Measurements from ENCODE around the gene USH2A.
"Not testable (repeated sequence)": the region's sequence is repeated elsewhere in the genome, so short reads cannot be mapped to it uniquely, and the experiment has no call there.

The USH2A gene

DNA sequence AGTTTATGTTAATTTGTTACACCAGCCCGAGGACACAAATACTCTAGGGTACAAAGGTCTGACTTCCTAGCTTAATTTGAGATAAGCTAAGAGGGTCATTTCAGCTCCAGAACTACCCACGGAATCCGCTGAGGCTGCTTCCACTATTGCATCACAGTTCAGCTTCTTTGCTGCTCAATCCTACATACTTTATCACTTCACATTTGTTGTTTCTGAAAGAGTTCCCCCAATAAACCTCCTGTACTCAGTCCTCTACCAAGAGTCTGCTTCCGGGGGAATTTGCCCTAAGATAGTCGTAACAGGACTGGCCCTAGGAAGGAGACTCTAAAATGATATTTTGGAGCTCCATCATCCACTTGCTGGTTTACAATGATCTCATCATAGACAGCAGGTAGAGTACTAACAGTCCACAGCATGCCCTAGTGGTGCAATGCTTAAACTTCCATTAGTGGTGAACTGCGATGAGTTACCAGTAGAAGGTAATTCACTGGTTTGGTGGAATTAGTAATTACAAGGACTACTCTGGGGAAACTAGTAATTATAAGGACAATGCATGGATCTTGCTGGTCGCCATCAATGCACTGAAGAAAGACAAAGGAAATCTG, 229.3 kb downstream of the USH2A start:
- DNase-seq: no peak

GRCh38 chr1:216190438-216190837, 232.8 kb downstream of the USH2A start:
- no peak for DNase-seq

DNA sequence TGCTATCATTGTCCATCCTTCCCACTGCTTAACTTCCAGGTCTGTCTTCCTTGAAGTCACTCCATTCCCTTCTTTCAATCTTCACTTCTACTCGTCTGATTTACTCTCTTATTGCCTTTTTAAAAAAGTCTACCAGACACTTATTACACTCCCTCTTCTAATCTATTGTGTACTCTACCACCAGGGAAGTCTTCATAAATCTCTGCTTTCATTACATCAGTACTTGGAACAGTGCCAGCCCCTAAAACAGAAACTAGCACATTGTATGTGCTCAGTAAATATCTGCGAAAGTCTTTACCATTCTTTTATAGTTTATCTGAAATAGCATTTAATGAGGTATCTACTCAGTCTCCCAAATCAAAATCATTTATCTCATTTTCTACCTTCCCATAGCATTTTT, 236.4 kb downstream of the USH2A start:
- DNase-seq: no peak

DNA sequence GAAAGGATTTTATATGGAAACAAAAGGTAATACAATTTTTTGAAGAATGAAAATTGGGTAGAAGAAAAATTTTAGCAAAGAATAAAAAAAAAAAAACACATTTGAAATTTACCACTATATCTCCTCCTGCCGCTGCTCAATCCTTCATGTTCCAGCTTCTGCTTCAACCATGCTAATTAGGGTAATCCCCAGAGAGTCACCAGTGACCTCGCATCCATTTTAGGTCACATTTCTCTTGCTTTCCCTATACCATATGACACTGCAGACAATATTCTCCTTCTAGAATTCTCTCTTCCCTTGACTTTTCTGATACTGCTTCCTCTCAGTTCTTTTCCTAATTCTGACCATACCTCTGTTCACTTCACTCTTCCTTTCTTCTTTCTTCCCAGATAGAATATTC, 237.1 kb downstream of the USH2A start:
- no peak for DNase-seq

- no peak for DNase-seq
Observed at GRCh38 chr1:216184126-216184680, 239.0 kb downstream of the USH2A start.

DNA sequence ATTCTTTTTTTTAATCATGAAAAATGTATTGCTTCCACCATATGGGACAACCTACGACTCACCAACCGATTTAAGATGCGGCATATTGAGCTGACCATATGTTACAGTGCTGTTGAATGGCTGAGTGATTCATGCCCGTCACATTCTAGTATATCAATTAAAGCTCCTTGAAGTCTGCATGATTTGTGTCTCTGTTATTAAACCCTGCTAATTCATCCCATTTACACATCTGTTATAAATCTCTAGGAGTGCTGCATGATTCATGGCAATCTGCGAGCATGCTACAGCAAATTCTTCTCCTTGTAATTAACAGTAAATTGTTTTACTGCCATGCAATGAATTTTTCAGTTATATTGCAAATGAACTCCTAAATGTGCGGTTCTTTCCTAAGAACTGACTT, 239.8 kb downstream of the USH2A start:
- DNase-seq: no peak

- no peak for DNase-seq
Observed at GRCh38 chr1:216183007-216183406, 240.2 kb downstream of the USH2A start.

DNA sequence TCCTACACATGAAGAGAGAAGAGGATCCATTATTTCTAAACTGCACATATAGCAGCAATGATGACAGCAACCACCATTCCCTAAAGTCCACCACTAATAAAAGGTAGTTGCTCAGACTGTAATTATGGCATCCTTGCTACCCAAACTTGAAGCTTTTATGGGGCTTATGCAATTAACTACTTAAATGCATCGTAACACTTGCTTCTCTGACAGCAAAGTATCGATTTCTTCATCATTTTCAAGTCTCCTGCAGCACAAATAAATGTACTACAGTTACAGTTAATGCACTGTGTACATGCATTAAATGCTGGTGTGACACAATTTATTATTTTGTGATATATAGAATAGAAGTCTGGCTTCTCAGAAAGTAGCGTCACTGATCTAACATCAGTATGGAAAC, 241.7 kb downstream of the USH2A start:
- DNase-seq: no peak

DNA sequence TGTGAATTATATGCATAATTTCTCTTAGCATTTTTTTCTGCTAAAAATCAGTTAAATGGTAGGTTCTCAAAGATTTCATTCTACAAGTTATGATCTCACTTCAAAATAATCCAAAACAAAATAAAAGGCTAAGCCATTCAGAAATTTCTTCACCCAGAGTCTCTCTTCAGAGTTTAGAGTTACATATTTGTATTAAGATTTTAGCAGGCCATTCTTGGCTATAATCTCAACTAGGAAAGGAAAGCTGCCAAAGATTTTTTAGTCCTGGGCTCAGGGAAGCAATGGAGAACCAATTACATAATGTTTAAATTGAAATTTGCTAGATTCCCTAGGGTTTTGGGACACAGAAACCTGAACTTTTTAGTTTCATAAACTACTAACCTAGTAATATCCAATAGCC, 245.0 kb downstream of the USH2A start:
- no peak for DNase-seq

- no peak for DNase-seq
Observed at GRCh38 chr1:216176970-216177369, 246.3 kb downstream of the USH2A start.

DNA sequence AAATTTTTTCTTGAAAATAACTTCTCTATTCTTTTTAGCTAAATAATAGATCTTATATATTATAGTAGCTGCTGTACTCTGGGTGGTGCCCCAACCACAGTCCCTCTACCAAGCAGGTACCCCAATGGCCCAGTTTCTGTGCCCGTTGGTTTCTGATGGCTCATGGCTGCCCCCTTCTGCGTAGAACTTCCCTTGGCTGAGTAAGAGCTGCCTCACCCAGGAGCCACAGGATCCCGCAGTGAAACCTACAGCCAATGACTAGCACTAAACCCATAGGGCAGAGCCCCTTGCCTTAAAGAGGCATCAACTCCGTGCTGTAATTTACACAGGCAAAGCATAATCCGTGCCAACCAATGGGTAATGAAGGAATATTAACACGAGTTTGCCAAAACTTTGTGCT, 247.5 kb downstream of the USH2A start:
- DNase-seq: no peak

GRCh38 chr1:216173376-216173995, 249.8 kb downstream of the USH2A start:
- DNase-seq: no peak

DNA sequence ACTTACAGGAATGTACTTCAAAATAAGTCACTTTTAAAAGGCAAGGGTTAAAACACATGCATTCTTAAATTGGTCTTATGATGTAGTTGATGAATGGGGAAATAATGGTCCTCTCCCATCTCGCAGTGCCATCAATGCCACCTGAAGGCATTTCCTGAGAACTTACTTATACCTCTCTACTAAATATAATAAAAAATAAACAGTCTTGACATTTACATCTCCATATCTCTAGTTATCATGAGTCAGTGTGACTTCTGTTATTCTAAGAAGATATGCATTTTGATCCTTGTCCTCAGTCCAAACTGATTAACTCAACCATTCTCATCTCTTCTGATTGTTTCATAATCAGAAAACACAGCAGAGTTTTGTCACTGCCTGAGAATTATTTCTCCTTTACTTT, 253.9 kb downstream of the USH2A start:
- no peak for DNase-seq

DNA sequence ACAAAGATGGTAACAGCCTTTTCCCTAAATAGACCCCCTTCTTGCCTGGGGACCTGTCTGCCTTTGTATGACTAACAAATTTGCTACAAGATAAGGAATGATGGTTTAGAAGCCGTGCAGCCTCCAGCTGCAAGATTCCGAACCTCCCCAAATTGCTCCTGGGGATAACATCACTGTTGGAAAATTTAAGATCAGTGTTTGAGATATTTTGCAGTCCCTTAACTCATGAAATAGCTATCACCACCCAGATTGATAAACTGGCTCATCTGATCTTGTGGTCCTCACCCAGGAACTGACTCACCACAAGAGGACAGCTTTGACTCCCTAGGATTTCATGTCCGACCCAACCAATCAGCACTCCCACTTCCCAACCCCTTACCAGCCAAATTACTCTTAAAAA, 254.7 kb downstream of the USH2A start:
- DNase-seq: no peak

DNA sequence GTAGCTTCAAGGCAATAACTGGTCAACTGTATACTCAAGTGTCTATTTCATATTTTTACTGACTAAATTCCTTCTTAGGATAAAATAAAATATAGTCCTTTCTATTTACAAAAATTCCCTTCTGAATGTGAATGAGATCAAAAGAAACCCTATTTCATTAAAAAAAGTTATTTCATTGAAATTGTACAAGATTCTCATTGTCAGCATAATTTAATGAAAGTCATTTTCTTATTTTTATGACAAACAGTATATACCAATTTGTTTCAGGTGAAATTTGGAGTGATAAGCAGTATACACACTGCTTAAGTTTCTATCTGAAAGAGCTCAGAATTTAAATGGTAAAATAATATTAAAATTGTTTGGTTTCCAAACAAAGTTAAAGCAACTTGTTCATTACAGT, 269.2 kb downstream of the USH2A start:
- no peak for DNase-seq

DNA sequence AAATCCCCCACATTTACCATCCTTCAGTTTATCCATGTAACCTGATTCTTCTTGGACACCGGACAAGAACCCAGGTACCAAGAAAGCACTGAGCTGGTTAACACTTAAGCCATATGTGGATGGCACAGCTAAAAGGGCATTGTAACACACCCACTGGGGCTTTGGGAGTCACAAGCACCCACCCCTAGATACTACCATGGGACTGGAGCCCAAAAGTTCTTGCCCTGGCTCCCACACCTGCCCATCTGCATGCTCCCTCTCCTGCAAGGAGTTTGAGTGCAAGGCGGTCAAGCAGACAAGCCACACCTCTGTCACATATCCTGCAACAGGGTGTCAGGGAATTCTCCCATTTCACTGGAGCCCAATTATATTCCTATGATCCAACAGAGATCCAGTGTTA, 270.1 kb downstream of the USH2A start:
- no peak for DNase-seq

DNA sequence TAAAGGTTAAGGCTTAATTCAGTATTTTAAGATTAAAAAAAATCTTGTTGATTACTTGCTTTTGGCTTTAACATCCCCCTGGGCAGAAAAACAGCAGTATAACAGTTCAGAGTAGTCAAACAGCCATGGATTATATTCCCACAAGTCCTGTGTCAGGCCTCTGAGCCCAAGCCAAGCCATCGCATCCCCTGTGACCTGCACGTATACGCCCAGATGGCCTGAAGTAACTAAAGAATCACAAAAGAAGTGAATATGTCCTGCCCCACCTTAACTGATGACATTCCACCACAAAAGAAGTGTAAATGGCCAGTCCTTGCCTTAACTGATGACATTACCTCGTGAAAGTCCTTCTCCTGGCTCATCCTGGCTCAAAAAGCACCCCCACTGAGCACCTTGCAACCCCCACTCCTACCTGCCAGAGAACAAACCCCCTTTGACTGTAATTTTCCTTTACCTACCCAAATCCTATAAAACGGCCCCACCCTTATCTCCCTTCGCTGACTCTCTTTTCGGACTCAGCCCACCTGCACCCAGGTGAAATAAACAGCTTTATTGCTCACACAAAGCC, 277.7 kb downstream of the USH2A start:
- DNase-seq: not testable (repeated sequence)

DNA sequence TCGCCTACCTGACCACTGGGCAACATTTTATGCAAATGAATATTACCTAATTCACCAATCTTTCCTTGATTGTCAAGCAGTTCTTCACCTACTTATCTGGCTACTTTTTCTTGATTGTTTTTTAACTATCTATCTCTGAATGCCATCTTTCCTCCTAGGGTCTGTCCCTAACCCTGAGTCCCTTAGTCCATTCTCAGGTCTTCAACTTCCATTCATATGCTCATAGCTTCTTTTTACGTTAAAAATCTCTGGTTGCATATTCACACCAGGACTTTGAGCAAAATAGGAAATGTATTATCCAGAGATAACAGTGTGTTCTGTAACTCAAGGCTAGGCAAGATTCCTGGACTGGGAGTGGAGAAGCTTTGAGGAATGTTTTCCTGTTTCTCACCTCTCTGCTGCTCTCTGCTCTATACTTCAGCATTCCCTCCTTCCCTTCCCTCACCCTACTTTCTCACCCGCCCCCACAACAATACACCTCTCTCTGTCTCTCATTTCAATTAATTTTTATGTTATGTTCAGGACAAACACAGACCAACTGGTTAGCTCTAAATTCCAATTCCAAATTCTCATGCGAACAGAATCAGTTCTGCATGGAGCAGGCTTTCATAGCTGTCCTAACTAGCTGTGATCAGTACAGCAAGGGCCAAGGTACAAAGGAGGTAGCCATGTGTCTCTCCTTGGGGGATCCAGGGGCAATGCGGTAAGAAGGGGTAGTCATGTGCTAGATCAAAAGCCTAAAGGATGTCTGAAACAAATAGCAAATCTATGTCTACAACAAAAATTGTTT, 278.4 kb downstream of the USH2A start:
- no peak for DNase-seq

DNA sequence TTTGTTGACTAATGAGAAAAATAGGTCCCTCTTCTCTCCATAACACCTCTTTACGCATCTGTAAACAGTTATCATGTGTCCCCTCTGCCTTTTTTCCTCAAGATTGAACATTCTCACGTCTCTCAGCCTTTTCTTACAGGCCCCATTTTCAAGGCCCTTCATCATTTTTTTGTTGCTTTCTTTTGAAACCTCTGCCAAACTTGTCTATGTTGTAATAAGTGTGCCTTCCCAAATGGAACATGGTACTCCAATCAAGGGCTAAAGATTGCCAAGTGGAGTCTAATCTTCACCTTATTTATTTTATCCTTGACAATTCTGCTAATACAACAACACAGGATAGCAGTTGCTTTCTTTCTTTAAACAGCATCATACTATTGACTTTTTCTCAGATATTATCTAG, 280.3 kb downstream of the USH2A start:
- DNase-seq: no peak

GRCh38 chr1:216140730-216141524, 282.3 kb downstream of the USH2A start:
- no peak for DNase-seq

DNA sequence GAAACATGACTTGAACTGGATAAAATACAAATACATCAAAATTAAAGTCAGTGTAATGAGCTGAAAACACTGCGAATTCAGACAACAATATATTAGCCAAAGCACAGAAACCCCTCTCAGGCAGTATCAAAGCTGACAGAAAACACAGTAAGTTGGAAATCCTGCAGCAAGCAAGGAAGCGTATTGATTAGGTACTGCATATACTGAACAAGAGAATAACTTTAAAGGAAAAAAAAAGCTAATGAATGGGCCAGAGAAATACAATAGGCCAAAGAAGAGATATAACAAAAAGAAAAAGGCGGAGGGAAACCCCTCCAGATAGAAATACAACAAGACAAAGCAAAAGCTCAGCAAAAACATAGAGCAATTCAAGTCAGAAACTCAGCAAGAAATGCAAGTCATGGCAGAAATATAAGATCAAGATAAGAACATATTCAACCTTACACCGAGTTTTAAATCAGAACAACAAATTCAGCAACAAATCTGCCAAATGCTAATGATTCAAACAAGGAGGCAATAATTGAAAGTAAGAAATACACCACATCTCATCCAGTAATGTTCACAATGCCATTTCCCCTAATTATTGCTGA, 299.0 kb downstream of the USH2A start:
- no peak for DNase-seq

DNA sequence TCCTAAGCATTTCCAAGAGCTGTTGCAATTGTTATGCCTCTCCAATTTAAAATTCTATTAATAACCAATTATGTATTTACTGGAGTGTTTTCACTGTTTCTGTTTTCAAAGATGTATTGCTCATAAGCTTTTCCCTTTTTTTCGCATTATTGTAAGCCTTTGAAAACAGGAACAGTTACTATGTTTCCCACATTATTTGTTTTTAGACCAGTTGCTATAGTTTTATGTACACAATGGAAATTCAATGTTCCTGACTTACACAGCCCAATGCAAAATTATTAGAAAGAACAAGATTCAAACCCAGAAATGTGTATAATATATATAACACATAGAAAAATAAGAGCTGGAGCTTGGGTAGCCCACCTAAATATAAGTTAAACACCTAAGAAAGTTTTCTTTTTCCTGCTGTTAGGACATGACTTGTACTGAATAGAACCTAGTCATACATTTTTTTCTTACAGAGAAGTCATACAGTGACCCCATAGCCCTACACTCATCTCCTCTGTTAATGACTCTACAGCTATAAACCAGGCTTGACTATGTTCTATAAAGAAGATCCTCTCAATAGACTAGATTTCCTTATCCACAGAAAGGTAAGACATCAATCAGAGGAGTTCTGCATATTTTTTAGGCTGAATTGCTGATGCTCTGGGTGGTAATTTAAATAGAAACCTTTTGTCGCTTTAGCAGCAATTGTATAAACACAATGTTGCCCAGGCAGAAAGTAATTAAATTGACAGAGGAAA, 299.6 kb downstream of the USH2A start:
- no peak for DNase-seq
